ENCODE measurements around the gene CREB5.

The CREB5 gene

GRCh38 chr7:28509251-28510025, 97.1 kb downstream of the CREB5 start:
- peak; percentile 71 for DNase-seq (ENCODE audit: extremely low spot score)
- no peak for TF ChIP-seq CTCF (IDR thresholded peaks at IDR 0.05; ENCODE audit: control extremely low read depth, extremely low read depth, low read depth, missing control alignments)
- ChIA-PET POLR2A (interaction anchor here (0.8 to 1.1 kb wide), 3 partner anchors 64 to 179 kb away, joined by 4 to 8 read pairs (median 5); no protein-coding TSS in a partner anchor), CTCF (interaction anchor here (0.8 to 1.6 kb wide), 3 partner anchors 21 to 45 kb away, joined by 3 to 5 read pairs (median 4); no protein-coding TSS in a partner anchor)

- CTCF ChIA-PET: interaction anchor here (0.8 to 1.6 kb wide), 4 partner anchors 20 to 120 kb away, joined by 3 to 5 read pairs (median 4); no protein-coding TSS in a partner anchor
- POLR2A ChIA-PET: interaction anchor here (0.8 to 1.1 kb wide), 3 partner anchors 64 to 178 kb away, joined by 4 to 8 read pairs (median 5); no protein-coding TSS in a partner anchor
- no peak for DNase-seq (ENCODE audit: extremely low spot score)
- TF ChIP-seq CTCF (IDR thresholded peaks at IDR 0.05; ENCODE audit: control extremely low read depth, extremely low read depth, low read depth, missing control alignments): no peak
These were observed 97.7 kb downstream of the CREB5 start for GRCh38 chr7:28510026-28510369.

GRCh38 chr7:28512668-28513440, 100.5 kb downstream of the CREB5 start:
- no peak for DNase-seq (ENCODE audit: extremely low spot score)
- no peak for TF ChIP-seq CTCF (IDR thresholded peaks at IDR 0.05; ENCODE audit: control extremely low read depth, extremely low read depth, low read depth, missing control alignments)
- ChIA-PET POLR2A (no interaction called here), CTCF (interaction anchor here (1.4 kb wide), 1 partner anchor 10 kb away, joined by 4 read pairs; no protein-coding TSS in a partner anchor)

- ChIA-PET POLR2A (no interaction called here), CTCF (interaction anchor here (0.9 kb wide), 1 partner anchor 11 kb away, joined by 3 read pairs; no protein-coding TSS in a partner anchor)
- DNase-seq (ENCODE audit: extremely low spot score): no peak
- no peak for TF ChIP-seq CTCF (IDR thresholded peaks at IDR 0.05; ENCODE audit: control extremely low read depth, extremely low read depth, low read depth, missing control alignments)
These were observed 104.3 kb downstream of the CREB5 start for GRCh38 chr7:28516390-28517172.

GRCh38 chr7:28517206-28517605, 104.9 kb downstream of the CREB5 start:
- POLR2A ChIA-PET: no interaction called here
- CTCF ChIA-PET: interaction anchor here (0.9 kb wide), 1 partner anchor 47 kb away, joined by 3 read pairs; no protein-coding TSS in a partner anchor
- no peak for DNase-seq (ENCODE audit: extremely low spot score)
- TF ChIP-seq CTCF (IDR thresholded peaks at IDR 0.05; ENCODE audit: control extremely low read depth, extremely low read depth, low read depth, missing control alignments): no peak

- no peak for TF ChIP-seq CTCF (IDR thresholded peaks at IDR 0.05; ENCODE audit: control extremely low read depth, extremely low read depth, low read depth, missing control alignments)
- DNase-seq (ENCODE audit: extremely low spot score): no peak
- ChIA-PET POLR2A (no interaction called here), CTCF (interaction anchor here (0.9 to 2.0 kb wide), 3 partner anchors 12 to 47 kb away, joined by 3 to 5 read pairs (median 4); no protein-coding TSS in a partner anchor)
These were observed 105.3 kb downstream of the CREB5 start for GRCh38 chr7:28517606-28518005.
